NT2/D1 (cell line): ENCODE results near the gene KIF21A.
"Not testable (repeated sequence)": the region's sequence is repeated elsewhere in the genome, so short reads cannot be mapped to it uniquely, and the experiment has no call there.

Source experiments
- SUZ12 ChIP-seq: IDR thresholded peaks from 2 replicates; pipeline ENCODE4 v1.6.1; 2011; ENCODE audit not compliant: insufficient read length, insufficient read depth; ENCODE audit errors: extremely low read depth
- YY1 ChIP-seq: IDR thresholded peaks from 2 replicates; pipeline ENCODE4 v1.6.1; 2011; ENCODE audit not compliant: insufficient read length, insufficient read depth
- ZNF274 ChIP-seq: IDR thresholded peaks from 2 replicates; pipeline ENCODE4 v1.6.1; 2011; ENCODE audit warnings: mild to moderate bottlenecking, low read depth, low read length

DNA sequence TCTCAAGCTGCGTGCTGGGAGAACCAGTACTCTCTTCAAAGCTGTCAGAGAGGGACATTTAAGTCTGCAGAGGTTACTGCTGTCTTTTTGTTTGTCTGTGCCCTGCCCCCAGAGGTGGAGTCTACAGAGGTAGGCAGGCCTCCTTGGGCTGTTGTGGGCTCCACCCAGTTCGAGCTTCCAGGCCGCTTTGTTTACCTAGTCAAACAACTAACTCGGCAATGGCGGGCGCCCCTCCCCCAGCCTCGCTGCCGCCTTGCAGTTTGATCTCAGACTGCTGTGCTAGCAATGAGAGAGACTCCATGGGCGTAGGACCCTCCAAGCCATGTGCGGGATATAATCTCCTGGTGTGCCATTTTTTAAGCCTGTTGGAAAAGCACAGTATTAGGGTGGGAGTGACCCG, 32.2 kb upstream of the KIF21A start:
- not testable (repeated sequence) for TF ChIP-seq ZNF274, YY1, SUZ12
